ENCODE measurements around the gene PCSK5.
"Not testable (repeated sequence)": the region's sequence is repeated elsewhere in the genome, so short reads cannot be mapped to it uniquely, and the experiment has no call there.

Gene PCSK5

GRCh38 chr9:76271755-76272154 is 381.3 kb downstream of the PCSK5 start:
- DNase-seq, result no peak

- no peak for DNase-seq
These were observed 398.6 kb downstream of the PCSK5 start for GRCh38 chr9:76289042-76289441.

- no peak for DNase-seq
These were observed 399.2 kb downstream of the PCSK5 start for GRCh38 chr9:76289703-76290102.

- no peak for DNase-seq
These were observed 400.1 kb downstream of the PCSK5 start for GRCh38 chr9:76290555-76290954.

GRCh38 chr9:76292246-76292645 is 401.8 kb downstream of the PCSK5 start:
- DNase-seq, result no peak

- no peak for DNase-seq
These were observed 402.2 kb downstream of the PCSK5 start for GRCh38 chr9:76292658-76293057.

- DNase-seq, result no peak
These were observed 403.8 kb downstream of the PCSK5 start for GRCh38 chr9:76294301-76294700.

- DNase-seq, result no peak
These were observed 406.3 kb downstream of the PCSK5 start for GRCh38 chr9:76296561-76297310.

- DNase-seq, result no peak
These were observed 407.3 kb downstream of the PCSK5 start for GRCh38 chr9:76297721-76298239.

GRCh38 chr9:76298521-76299144 is 408.2 kb downstream of the PCSK5 start:
- no peak for DNase-seq

- no peak for DNase-seq
These were observed 412.1 kb downstream of the PCSK5 start for GRCh38 chr9:76302543-76302942.

- no peak for DNase-seq
These were observed 412.6 kb downstream of the PCSK5 start for GRCh38 chr9:76302947-76303550.

GRCh38 chr9:76307047-76307446 is 416.6 kb downstream of the PCSK5 start:
- DNase-seq, result not testable (repeated sequence)

GRCh38 chr9:76310577-76310976 is 420.1 kb downstream of the PCSK5 start:
- DNase-seq, result no peak

- no peak for DNase-seq
These were observed 420.5 kb downstream of the PCSK5 start for GRCh38 chr9:76310991-76311390.

- DNase-seq, result no peak
These were observed 421.1 kb downstream of the PCSK5 start for GRCh38 chr9:76311537-76311936.

GRCh38 chr9:76313771-76314170 is 423.3 kb downstream of the PCSK5 start:
- DNase-seq, result no peak

GRCh38 chr9:76314321-76314720 is 423.8 kb downstream of the PCSK5 start:
- no peak for DNase-seq

GRCh38 chr9:76316069-76316468 is 425.6 kb downstream of the PCSK5 start:
- DNase-seq, result no peak

- not testable (repeated sequence) for DNase-seq
These were observed 429.0 kb downstream of the PCSK5 start for GRCh38 chr9:76319466-76319865.

- no peak for DNase-seq
These were observed 430.8 kb downstream of the PCSK5 start for GRCh38 chr9:76321195-76321828.

GRCh38 chr9:76322810-76323209 is 432.3 kb downstream of the PCSK5 start:
- no peak for DNase-seq

- DNase-seq, result no peak
These were observed 433.0 kb downstream of the PCSK5 start for GRCh38 chr9:76323490-76323889.

Data from activated gamma-delta T cell (primary cell).